Type B pancreatic cell (in vitro differentiated cells): ENCODE results near the gene CRTAC1. TPM values are rescaled to one million over a fixed set of nuclear protein-coding genes. Genes with fewer than 3 reads are reported as not detected.
A peak's percentile ranks its signal among the peaks of the same experiment; 100 is the strongest.

Experiments used
- DNase-seq: peaks from one replicate; pipeline ENCODE4 v3.0.0; 2021; ENCODE audit warnings: mixed read lengths; ENCODE audit not compliant: unreplicated experiment; ENCODE audit errors: extremely low spot score
- H3K27ac Mint-ChIP-seq: 2 replicates; pipeline ENCODE4 v1.8.0; 2021; ENCODE audit warnings: mild to moderate bottlenecking, mixed read lengths
- H3K27me3 Mint-ChIP-seq: 2 replicates; pipeline ENCODE4 v1.8.0; 2021; ENCODE audit warnings: mixed read lengths
- H3K36me3 Mint-ChIP-seq: 2 replicates; pipeline ENCODE4 v1.8.0; 2021; ENCODE audit warnings: mixed read lengths
- H3K4me1 Mint-ChIP-seq: one replicate; pipeline ENCODE4 v1.8.0; 2021; ENCODE audit warnings: mixed read lengths; ENCODE audit not compliant: unreplicated experiment
- H3K4me3 Mint-ChIP-seq: 2 replicates; pipeline ENCODE4 v1.8.0; 2021; ENCODE audit warnings: mild to moderate bottlenecking, mixed read lengths
- H3K9me3 Mint-ChIP-seq: 2 replicates; pipeline ENCODE4 v1.8.0; 2021; ENCODE audit warnings: mixed read lengths
- total RNA-seq: library from RNA; stranded (reverse); gene quantifications from 2 replicates; pipeline ENCODE4 v1.2.1, GENCODE V29; 2021; ENCODE audit warnings: low replicate concordance
- TF ChIP-seq, protein P1 (sequence below): fragments of 200-600 bp; sonication (generic); conservative IDR thresholded peaks from 2 replicates; pipeline ENCODE4 v1.5.0; 2021; ENCODE audit warnings: antibody characterized with exemption, mild to moderate bottlenecking

Gene CRTAC1
- total RNA-seq, 1 donor from 2014 or later, result 5.3 TPM

DNA sequence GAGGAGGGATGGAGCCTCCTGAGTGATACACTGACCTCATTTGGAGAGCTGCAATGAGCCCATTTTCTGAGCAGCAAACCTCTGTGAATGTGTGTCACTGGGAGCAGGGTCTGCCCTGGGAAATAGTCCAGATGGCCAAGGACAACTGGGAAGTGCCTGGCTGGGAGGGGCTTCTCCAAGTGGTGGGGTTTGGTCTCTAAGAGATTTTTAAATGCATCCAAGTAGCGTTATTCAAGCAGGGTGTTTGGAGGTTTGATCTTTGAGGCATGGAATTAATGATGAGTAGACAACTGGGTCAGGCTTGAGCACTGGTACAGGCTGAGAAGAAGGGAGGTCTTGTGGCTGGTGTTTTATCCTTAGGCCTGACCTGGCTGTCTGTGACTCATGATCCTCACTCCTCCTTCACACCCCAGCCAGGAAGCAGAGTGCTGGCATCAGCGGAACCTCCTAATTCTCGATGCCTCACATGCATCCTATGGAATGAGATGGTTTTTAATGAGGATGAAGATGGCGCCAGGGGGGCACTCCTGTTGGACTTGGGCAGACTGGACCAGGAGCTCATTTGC lies 177.5 kb downstream of the CRTAC1 start:
- Mint-ChIP-seq H3K4me1 (no peaks in the 10 kb centered on the region), H3K9me3 (no peaks in the 10 kb centered on the region), H3K27ac (no peak overlapping the region), H3K36me3 (no peaks in the 10 kb centered on the region), H3K4me3 (no peak overlapping the region), H3K27me3 (peaks cover 74% of the 10 kb centered on the region)
- no peak for DNase-seq
- TF ChIP-seq, protein P1, sequence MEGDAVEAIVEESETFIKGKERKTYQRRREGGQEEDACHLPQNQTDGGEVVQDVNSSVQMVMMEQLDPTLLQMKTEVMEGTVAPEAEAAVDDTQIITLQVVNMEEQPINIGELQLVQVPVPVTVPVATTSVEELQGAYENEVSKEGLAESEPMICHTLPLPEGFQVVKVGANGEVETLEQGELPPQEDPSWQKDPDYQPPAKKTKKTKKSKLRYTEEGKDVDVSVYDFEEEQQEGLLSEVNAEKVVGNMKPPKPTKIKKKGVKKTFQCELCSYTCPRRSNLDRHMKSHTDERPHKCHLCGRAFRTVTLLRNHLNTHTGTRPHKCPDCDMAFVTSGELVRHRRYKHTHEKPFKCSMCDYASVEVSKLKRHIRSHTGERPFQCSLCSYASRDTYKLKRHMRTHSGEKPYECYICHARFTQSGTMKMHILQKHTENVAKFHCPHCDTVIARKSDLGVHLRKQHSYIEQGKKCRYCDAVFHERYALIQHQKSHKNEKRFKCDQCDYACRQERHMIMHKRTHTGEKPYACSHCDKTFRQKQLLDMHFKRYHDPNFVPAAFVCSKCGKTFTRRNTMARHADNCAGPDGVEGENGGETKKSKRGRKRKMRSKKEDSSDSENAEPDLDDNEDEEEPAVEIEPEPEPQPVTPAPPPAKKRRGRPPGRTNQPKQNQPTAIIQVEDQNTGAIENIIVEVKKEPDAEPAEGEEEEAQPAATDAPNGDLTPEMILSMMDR, result no peak

DNA sequence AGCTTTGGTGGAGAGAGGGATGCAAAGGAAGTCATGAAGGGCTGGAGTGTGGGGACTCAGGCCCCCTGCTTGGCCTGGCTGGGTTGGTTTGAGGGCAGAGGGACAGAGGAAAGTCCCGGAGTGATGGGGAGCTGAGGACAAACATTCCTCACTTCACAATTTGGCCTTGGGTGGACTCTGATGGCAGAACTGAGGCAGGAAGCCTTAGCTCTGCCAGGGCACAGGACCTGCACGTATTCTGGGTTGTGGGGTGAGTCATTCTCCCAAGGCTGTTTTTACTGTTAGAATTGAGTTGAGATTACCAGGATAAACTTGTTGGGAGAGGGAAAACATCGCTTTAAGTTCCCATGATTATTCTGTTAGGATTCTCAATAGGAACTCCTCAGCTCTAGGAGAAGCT lies 178.1 kb downstream of the CRTAC1 start:
- no peak for DNase-seq
- TF ChIP-seq, protein P1, result no peak
- H3K4me3 Mint-ChIP-seq, result no peak overlapping the region
- H3K36me3 Mint-ChIP-seq, result no peaks in the 10 kb centered on the region
- H3K27ac Mint-ChIP-seq, result no peak overlapping the region
- no peaks in the 10 kb centered on the region for H3K4me1 Mint-ChIP-seq
- no peaks in the 10 kb centered on the region for H3K9me3 Mint-ChIP-seq
- peaks cover 71% of the 10 kb centered on the region for H3K27me3 Mint-ChIP-seq

DNA sequence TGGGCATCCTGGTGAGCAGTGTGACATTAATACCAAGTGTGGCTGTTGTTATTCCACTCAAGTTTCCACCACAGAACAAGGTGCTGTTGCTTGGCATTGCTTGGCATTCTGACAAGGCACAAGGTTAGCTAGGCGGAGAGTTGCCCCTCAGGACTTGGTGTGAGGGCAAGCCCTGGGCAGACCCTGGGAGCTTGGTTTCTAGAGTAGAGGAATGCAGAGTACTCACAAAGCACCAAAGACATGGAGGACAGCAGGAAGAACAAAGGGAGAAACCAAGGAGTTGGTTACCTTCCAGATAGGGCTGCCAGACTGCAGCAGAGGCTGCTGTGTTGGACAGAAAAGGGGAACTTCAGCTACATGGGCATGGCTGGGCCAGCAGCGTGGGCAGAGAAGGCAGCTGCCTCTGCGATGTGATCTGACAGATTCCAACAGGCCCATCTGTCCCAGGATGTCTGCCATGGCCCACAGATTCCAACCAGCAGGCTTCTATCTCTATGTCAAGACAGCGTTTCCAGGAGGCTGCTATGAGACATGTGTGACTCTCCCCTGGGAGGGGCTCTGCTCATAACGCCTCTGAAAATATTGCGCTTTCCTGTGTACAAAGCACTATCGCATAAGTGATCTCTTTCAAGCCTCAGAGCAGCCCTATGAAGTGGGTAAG lies 178.9 kb downstream of the CRTAC1 start:
- Mint-ChIP-seq H3K27me3 (peaks cover 65% of the 10 kb centered on the region), H3K36me3 (no peaks in the 10 kb centered on the region), H3K9me3 (no peaks in the 10 kb centered on the region), H3K27ac (no peak overlapping the region), H3K4me3 (no peak overlapping the region), H3K4me1 (no peaks in the 10 kb centered on the region)
- TF ChIP-seq, protein P1, result no peak
- no peak for DNase-seq

DNA sequence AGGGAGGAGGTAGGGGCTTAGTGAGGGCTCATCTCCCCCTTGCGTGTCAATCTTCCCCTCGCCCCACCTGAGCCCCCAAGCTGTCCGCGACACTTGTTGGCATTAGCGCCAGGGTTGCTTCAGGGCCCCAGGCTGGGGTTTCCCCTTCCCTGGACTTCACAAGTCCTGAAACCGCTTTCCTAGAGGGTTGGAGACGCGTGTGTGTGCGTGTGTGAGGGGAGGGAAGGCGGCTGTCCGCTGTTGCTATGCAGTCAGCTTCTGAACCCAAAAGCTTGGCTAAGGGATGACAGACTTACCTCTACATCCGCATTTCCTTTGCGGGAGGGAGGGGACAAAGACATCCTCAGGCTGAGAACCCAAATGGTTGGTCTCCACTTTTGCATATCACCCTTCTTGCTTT lies 180.0 kb downstream of the CRTAC1 start:
- H3K4me3 Mint-ChIP-seq, result peak overlapping the region; percentile 78
- H3K9me3 Mint-ChIP-seq, result no peaks in the 10 kb centered on the region
- TF ChIP-seq, protein P1, result no peak
- no peaks in the 10 kb centered on the region for H3K4me1 Mint-ChIP-seq
- peaks cover 58% of the 10 kb centered on the region for H3K27me3 Mint-ChIP-seq
- DNase-seq, result no peak
- no peaks in the 10 kb centered on the region for H3K36me3 Mint-ChIP-seq
- H3K27ac Mint-ChIP-seq, result no peak overlapping the region

DNA sequence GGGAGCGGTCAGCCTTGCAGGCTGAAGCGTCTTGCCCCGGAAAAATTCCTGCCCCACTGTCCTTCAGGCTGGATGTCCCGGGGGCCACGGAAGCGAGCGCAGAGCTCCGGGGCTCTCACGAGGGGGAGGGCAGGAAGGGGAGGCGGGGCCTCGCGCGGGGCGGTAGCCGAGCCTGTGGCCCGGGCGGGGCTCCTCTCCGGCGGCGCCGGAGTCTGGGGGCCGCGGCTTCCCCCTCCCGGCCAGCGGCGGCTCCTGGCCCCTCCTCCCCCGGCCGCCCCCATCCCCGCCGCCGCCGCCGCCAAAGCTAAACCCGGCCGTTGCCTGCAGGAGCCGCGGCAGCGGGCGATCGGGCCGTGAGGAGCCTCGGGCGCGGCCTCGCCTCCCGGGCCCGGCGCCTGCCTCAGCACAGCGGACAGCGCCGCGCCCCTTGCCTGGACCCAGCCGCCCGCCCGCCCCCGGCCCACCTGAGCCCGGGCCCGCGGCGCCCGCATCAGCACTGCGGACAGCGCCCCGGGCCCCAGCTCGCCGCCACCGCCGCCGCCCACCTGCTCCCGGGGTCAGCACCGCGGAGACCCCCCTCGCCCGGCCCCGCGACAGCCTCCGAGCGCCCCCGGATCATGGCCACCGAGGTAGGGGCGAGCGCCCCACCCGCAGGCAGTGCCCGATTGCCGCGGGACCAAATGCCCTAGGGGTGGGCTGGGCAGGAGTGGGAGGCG lies 180.6 kb downstream of the CRTAC1 start, which contains the start of gene GOLGA7B:
Gene GOLGA7B (plus strand): TSS at position 157 of the 716 bp plus-strand sequence. CDS start 461 bp downstream, at position 618.
- no peaks in the 10 kb centered on the region for H3K36me3 Mint-ChIP-seq
- TF ChIP-seq, protein P1, result no peak
- H3K4me1 Mint-ChIP-seq, result no peaks in the 10 kb centered on the region
- peak; percentile 79 for DNase-seq
- H3K4me3 Mint-ChIP-seq, result peak within 1 kb of the TSS; percentile 78
- H3K9me3 Mint-ChIP-seq, result no peaks in the 10 kb centered on the region
- H3K27ac Mint-ChIP-seq, result no peak within 1 kb of the TSS
- peaks cover 54% of the 10 kb centered on the region for H3K27me3 Mint-ChIP-seq
